Measurements from ENCODE around the gene ST7. TPM values are rescaled to one million over a fixed set of nuclear protein-coding genes. Genes with fewer than 3 reads are reported as not detected.

ST7 gene
- polyA plus RNA-seq, 2 of the 4 experiments (the other 2 are of a cell fraction), result 16.2 to 26.0 TPM

- WGBS (ENCODE audit: missing lambda C conversion rate), result 82% methylated on average over 1 of the region's 1 CpG
- no peak for TF ChIP-seq CEBPB (IDR thresholded peaks at IDR 0.05)
- no peak for TF ChIP-seq HOXB13 (CRISPR knock-in tag; IDR thresholded peaks at IDR 0.05; ENCODE audit: low read depth)
- no peak for TF ChIP-seq RAD21 (conservative IDR thresholded peaks at IDR 0.05 in 1 of 2, IDR thresholded peaks at IDR 0.05 in 1 of 2)
- TF ChIP-seq GATA3 (IDR thresholded peaks at IDR 0.05; ENCODE audit: borderline replicate concordance), result no peak
- TF ChIP-seq E2F6 (IDR thresholded peaks at IDR 0.05; ENCODE audit: borderline replicate concordance, low read depth), result no peak
- ChIA-PET CTCF (no interaction called here), POLR2A (no interaction called here)
- no peak for FAIRE-seq
- H3K4me1 ChIP-seq, result peaks cover 6% of the 10 kb centered on the region; the same call in 1 of the 3 replicates
- H3K4me3 ChIP-seq, result no peak overlapping the region
- H3K9me3 ChIP-seq, result no peaks in the 10 kb centered on the region
- no peak overlapping the region for H3K27ac ChIP-seq
- DNase-seq (ENCODE audit: low read depth in 1 of 2, low spot score in 1 of 2), result no peak
- no peak overlapping the region for H3K4me2 ChIP-seq
- no peak for ATAC-seq
These were observed 192.0 kb downstream of the ST7 start for GRCh38 chr7:117145333-117145732.

- WGBS (ENCODE audit: missing lambda C conversion rate), result 90% methylated on average over 1 of the region's 1 CpG
- H3K27ac ChIP-seq, result no peak overlapping the region
- POLR2A ChIA-PET, result no interaction called here
- ATAC-seq, result 0 out of 6 replicates have a peak, but pooled peaks of 1 of the 2 experiments have one; percentile 34
- peaks cover 6% of the 10 kb centered on the region; the same call in 1 of the 3 replicates for H3K4me1 ChIP-seq
- no peak for DNase-seq (ENCODE audit: low read depth in 1 of 2, low spot score in 1 of 2)
- no peaks in the 10 kb centered on the region for H3K9me3 ChIP-seq
- no peak for FAIRE-seq
- TF ChIP-seq PBX3 (IDR thresholded peaks at IDR 0.05), result no peak
- no peak for TF ChIP-seq CHD2 (IDR thresholded peaks at IDR 0.05; ENCODE audit: low read length, partially characterized antibody)
- TF ChIP-seq POLR2A (IDR thresholded peaks at IDR 0.05; ENCODE audit: low read length), result no peak
- TF ChIP-seq CEBPB (IDR thresholded peaks at IDR 0.05), result no peak
- no peak for TF ChIP-seq PHF8 (IDR thresholded peaks at IDR 0.05; ENCODE audit: borderline replicate concordance, low read depth)
- no peak for TF ChIP-seq TP53 (CRISPR knock-in tag; IDR thresholded peaks at IDR 0.05)
- no peak overlapping the region for H3K4me3 ChIP-seq
- no peak overlapping the region for H3K4me2 ChIP-seq
- CTCF ChIA-PET, result no interaction called here
These were observed 192.8 kb downstream of the ST7 start for GRCh38 chr7:117146059-117146458.

- Histone ChIP-seq H3K4me3 (no peak overlapping the region), H3K27ac (no peak overlapping the region), H3K9me3 (no peaks in the 10 kb centered on the region), H3K4me2 (no peak overlapping the region), H3K4me1 (peaks cover 6% of the 10 kb centered on the region; the same call in 1 of the 3 replicates)
- DNase-seq (ENCODE audit: low read depth in 1 of 2, low spot score in 1 of 2) (no peak), FAIRE-seq (no peak), ATAC-seq (0 out of 6 replicates have a peak, but pooled peaks of 1 of the 2 experiments have one; percentile 39)
- CTCF ChIA-PET, result no interaction called here
- POLR2A ChIA-PET, result no interaction called here
- 96% methylated on average over 3 of the region's 3 CpGs for WGBS (ENCODE audit: missing lambda C conversion rate)
- TF ChIP-seq JUNB (IDR thresholded peaks at IDR 0.05) (no peak), RAD21 (conservative IDR thresholded peaks at IDR 0.05 in 1 of 2, IDR thresholded peaks at IDR 0.05 in 1 of 2) (no peak), ELK1 (IDR thresholded peaks at IDR 0.05; ENCODE audit: low read depth, low read length) (no peak)
These were observed 193.2 kb downstream of the ST7 start for GRCh38 chr7:117146511-117146910.

GRCh38 chr7:117148971-117149370 lies 195.7 kb downstream of the ST7 start:
- ATAC-seq (no peak), FAIRE-seq (no peak), DNase-seq (ENCODE audit: low read depth in 1 of 2, low spot score in 1 of 2) (no peak)
- no peak for TF ChIP-seq RAD21 (conservative IDR thresholded peaks at IDR 0.05 in 1 of 2, IDR thresholded peaks at IDR 0.05 in 1 of 2)
- TF ChIP-seq CHD4 (IDR thresholded peaks at IDR 0.05; ENCODE audit: borderline replicate concordance), result no peak
- no peak for TF ChIP-seq MAFK (IDR thresholded peaks at IDR 0.05; ENCODE audit: partially characterized antibody)
- no peak for TF ChIP-seq MAZ (IDR thresholded peaks at IDR 0.05; ENCODE audit: borderline replicate concordance, low read depth, low read length)
- no peak for TF ChIP-seq MAX (IDR thresholded peaks at IDR 0.05)
- TF ChIP-seq GATA3 (IDR thresholded peaks at IDR 0.05; ENCODE audit: borderline replicate concordance), result no peak
- no peak for TF ChIP-seq HOXB5 (CRISPR knock-in tag; IDR thresholded peaks at IDR 0.05)
- no peak for TF ChIP-seq CTCF (IDR thresholded peaks at IDR 0.05)
- no peak for TF ChIP-seq CHD2 (IDR thresholded peaks at IDR 0.05; ENCODE audit: low read length, partially characterized antibody)
- TF ChIP-seq ZSCAN20 (CRISPR knock-in tag; IDR thresholded peaks at IDR 0.05), result no peak
- TF ChIP-seq JUN (IDR thresholded peaks at IDR 0.05), result no peak
- no peak for TF ChIP-seq MYC (IDR thresholded peaks at IDR 0.05; ENCODE audit: borderline replicate concordance, low read length)
- no peak for TF ChIP-seq EHF (CRISPR knock-in tag; IDR thresholded peaks at IDR 0.05)
- no peak overlapping the region for H3K27ac ChIP-seq
- peaks cover 4% of the 10 kb centered on the region; the same call in 1 of the 3 replicates for H3K4me1 ChIP-seq
- no peak overlapping the region for H3K4me2 ChIP-seq
- no peak overlapping the region for H3K4me3 ChIP-seq
- POLR2A ChIA-PET, result no interaction called here
- H3K9me3 ChIP-seq, result no peaks in the 10 kb centered on the region
- WGBS (ENCODE audit: missing lambda C conversion rate), result 78% methylated on average over 4 of the region's 4 CpGs
- CTCF ChIA-PET, result interaction anchor here (1.0 to 1.1 kb wide), 2 partner anchors 14 to 316 kb away, joined by 3 read pairs; no protein-coding TSS in a partner anchor
